GDM1 (cell line): Measurements from ENCODE around the gene NRG2.

Source experiments
- DNase-seq: peaks from one replicate; lab custom pipeline; 2025; lab: John Stamatoyannopoulos, UW

NRG2 gene

DNA sequence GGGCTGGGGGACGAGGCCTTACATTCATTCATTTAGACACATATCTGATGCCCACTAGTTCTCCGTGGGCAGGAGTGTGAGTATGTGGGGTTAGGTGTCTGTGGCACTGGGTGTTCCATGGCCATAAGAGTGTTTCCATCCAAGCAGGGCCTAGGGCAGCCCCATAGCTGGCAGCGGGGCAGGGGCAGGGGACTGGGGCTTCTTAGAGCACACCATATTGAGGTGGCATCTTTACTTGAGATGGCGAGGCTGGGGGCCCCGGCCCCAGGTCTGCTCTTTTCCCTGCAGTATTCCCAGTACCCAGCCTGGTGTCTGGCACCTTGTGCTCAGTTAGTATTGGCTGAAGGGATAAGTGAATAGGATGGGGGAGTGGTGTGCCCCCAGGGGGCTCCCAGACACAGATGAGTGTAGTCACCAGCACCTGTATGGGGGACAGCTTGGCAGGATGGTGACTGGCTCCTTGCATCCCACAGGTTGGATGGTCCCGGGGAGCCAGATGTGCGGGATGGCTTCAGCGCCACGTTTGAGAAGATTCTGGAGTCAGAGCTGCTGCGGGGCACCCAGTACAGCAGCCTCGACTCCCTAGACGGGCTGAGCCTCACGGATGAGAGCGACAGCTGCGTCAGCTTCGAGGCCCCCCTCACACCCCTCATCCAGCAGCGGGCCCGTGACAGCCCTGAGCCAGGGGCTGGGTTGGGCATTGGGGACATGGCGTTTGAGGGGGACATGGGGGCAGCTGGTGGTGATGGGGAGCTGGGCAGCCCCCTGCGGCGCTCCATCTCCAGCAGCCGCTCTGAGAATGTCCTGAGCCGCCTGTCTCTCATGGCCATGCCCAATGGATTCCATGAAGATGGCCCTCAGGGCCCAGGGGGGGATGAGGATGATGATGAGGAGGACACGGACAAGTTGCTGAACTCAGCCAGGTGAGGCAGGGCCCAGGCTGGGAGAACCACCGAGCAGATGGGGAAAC is 230.0 kb downstream of the NRG2 start:
- DNase-seq: no peak

DNA sequence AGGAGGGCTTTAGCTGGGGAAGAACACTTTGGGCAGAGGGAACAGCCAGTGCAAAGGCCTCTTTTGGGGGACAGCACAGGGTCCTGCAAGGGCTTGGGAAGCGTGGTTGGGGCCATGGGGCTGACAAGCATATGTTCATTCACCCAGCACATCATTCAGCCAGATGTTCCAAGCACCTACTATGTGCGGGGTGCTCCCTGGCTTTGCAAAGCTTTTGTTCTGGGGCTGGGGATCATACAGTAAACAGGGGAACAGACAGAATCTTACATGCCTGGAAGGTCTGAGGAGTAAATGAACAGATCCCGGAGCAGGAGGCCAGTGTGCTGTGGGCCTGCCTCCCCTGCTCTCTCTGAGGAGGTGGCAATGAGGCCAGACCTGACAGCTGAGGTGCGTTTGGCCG is 230.8 kb downstream of the NRG2 start:
- DNase-seq: no peak

DNA sequence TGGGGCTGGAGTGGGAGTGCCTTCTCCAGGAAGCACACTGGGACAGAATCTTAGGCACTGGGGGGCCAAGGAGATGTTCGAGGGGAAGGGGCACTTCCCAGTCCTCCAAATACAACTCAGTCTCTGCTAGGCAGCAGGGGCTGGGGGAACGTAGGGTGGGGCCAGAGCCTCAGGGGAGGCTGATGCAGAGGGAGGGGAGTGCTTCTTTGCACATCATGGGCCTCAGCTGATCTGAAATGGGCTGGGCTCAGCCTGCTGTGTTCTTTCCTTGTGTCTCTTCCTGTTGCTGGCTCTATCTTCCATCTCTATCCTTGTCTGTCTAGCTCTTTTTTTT is 231.9 kb downstream of the NRG2 start:
- DNase-seq: no peak

DNA sequence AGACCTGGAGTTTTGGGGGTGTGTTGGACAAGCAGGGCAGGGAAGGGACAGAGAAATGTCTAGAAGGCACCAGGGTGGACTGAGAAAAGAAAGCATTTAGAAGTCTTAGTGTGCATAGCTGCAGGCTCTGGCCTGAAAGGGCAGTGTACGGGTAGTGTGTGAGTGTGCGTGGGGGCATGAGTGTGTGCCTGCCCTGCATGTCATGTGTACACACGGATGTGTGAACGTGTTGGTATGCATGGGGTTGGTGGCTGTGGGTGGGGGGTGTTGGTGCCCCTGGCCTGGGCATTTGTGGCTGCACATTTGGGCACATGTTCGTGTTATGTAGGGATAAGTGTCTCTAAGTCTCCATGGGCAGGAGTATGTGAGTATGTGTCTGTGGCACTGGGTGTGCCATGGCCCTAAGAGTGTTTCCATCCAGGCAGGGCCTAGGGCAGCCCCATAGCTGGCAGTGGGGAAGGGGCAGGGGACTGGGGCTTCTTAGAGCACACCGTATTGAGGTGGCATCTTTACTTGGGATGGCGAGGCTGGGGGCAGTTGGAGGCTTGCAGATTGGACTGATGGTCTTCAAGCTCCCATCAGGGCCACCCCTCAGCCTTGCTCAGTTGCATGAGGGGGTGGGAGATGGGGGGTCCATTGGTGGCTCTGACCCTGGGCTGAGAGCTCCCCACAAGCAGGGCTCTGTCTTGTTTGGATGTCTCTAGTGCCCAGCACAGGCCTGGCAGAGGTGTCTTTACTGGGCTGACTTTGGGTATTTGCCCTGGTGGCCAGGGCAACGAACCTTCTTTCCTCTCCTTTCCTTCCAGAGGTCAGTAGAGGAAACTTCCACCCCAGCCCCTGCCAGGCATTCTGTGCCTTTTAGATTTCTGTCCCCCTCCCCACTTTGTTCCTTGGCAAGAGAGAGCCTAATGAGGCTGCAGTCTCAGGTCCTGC is 232.5 kb downstream of the NRG2 start:
- no peak for DNase-seq

DNA sequence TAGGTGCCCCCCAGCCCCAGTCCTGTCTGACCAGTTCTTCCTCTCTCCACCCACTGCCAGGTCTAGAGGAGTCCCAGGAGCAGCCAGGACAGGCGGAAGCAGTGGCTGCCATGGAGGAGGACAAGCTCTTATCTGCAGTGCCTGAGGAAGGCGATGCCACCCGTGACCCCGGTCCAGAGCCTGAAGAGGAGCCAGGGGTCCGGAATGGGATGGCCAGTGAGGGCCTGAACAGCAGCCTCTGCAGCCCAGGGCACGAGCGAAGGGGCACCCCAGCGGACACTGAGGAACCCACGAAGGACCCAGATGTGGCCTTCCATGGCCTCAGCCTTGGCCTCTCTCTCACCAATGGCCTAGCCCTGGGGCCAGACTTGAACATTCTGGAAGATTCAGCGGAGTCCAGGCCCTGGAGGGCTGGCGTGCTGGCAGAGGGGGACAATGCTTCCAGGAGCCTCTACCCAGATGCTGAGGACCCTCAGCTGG is 233.7 kb downstream of the NRG2 start:
- DNase-seq: no peak

DNA sequence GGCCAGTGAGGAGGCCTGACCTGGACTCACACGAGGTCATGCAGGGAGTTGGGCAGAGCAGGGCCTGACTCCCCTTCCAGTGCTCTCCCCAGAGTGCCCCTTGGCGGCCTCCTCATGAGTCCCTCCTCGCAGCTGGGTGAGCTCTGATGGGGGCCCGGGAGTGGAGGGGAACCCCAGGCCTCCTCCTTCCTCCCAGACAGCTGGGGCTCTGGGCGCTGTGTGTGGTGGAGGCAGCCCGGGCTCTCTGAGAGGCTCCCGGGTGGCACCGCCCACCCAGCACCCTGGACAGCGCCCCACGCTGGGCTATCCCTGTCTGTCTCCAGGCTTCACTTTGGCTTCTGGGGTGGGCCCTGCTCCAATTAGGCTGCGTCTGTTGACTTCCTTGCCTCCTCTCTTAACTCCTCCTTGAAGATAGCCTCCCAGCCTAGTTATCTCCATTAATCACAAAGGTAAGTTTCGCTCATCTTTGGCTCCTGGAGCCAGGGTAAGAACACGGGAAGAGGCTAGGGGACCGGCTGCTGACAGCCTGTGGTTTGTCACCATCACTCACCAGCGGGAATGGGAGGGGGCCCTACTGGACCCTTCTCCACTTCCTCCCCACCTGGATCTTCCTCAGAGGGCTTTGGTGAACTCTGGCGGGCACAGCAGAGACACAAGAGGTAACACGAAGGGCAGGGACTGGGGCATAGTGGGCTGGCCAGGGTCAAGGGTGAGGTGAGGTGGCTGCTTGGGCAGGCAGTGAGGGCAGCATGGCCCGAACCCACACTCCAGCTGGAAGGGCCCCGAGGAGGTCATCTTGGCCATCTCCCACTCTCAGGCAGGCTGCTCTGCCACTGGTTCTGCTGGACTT is 234.4 kb downstream of the NRG2 start:
- peak; percentile 6 for DNase-seq

DNA sequence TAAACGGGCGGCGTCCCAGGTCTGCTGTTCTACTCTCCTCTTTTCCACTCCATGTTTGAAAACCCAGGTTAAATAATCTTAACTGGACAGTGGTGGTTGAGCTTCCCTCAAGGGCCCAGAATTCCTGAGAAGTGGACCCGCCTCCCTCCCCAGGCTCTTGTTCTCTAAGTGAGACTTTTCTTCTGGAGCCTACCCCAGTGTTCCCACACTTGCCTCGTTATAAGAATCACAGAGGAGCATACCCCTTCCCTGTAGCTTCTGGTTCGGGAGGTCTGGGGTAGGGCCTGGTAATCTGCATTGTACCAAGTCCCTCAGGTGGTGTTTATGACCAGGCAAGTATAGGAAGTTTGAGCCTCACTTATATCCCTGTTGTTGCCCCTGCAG is 235.5 kb downstream of the NRG2 start:
- DNase-seq: no peak

DNA sequence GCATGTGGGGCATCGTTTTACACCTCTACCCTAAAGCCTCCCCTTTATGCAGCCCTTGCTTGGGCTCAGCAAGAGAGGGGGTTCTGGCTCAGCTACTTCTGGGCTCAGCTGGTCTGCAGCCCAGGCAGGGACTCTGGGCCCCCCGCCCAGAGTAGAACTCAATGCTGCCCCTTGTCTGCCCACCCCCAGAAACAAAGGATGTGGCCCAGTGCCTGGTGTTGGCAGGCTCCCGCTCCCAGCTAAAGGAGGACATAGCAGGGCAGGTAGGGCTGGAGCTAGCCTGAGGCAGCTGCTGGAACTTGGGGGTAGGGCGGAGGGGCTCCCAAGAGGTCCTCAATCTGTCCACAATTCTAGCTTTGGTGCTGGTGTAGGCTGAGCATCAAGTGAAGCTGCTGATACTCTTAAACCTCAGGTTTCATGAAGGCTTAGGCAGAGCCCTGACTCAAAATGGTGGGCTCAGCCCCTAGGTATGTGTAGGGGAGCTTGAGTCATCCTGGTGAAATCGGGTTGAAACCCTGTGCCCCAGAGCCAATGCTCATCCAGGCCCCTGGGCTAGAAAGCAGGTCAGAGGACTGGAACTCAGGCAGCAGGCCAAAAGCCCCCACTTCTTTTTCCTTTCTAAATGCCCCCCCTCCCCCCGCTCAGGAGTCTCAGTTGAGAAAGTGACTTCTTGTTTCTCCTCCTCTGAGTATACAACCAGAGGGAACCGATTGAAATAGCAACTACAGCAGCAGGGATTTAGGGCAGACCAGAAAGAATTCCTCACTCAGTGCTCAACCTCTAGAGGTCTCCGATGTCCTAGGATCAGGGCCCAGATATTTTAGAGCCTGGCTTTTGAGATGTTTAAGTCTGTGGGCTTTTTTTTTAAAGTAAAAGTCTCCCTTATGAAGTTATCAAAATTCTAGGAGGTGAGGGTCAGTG is 236.1 kb downstream of the NRG2 start:
- no peak for DNase-seq

DNA sequence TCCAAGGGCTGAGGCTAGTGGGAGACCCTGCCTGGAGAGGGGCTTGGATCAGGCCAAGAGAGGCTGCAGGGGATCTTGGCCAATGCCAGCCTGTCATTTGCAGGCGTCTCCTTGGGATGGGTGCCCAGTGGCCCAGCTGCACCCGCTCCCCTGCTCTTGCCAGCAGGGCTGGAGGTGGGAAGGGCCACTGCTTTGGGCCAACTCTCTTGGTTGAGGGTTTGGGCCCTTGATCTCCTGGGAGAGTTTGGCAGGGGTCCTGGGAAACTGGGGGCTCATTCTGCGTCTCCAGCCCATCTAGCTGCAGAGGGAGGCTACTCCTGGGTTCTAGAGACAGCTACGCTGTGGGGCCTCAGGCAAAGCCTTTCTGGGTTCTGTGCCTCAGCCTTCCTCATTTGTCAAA is 237.0 kb downstream of the NRG2 start:
- no peak for DNase-seq

DNA sequence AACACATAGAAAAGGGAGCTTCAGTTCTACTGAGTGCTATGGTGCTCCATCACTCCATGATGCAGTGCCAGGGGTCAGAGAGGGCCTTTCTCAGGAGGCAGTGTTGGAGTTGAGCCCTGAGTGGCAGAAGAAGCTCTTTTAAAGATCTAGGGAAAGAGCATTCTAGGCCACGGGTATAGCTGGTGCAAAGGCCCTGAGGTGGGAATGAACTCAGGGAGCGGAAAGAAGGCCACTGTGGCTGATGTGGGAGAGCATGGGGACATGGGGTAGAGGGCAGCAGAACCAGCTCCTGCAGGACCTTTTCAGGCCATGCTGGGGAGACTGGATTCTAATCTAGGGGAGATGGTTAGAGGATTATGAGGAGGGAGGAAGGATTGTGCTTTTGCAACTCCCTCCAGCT is 237.6 kb downstream of the NRG2 start:
- no peak for DNase-seq

DNA sequence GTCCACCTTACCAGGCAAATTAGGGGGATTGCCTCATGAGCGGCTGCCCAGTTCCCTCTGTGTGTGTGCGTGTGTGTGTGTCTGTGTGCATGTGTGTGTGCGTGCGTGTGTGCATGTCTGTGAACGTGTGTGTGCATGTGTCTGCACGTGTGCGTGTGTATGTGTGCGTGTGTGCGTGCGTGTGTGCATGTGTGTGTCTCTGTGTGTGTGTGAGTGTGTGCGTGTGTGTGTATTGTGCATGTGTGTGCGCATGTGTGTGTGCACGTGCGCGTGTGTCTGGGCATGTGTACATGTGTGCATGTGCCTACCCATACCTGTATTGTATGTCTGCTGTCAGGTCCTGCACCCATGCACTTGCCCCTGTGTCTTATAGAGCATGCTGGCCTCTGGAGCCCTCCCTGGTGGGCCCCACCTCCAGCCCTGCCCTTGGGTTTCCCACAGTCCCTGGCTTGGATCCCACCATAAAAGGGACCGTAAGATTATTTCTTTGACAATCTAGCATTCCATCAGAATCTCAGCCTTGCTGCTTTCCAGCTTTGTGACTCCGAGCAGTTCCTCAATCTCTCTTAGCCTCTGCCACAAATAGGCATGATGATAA is 238.2 kb downstream of the NRG2 start:
- DNase-seq: no peak

DNA sequence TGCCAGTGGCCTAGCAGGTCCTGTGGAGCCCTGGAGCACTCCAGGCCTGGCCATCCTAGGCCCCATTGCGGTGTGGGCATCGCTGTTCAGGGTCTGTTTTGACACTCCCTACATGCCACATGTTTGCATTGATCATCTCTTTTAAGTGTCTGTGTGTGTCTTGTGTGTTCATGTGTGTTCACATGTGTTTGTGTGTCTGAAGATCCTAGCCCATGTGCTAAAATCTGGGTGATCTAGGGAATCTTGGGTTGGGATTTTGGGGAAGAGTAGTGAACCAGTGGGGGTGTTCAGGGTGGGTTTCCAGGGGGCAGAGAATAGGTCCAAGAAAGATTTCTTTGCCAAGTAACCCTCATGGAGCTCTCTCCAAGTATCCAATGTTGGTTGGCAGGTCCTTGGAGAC is 239.1 kb downstream of the NRG2 start:
- no peak for DNase-seq

DNA sequence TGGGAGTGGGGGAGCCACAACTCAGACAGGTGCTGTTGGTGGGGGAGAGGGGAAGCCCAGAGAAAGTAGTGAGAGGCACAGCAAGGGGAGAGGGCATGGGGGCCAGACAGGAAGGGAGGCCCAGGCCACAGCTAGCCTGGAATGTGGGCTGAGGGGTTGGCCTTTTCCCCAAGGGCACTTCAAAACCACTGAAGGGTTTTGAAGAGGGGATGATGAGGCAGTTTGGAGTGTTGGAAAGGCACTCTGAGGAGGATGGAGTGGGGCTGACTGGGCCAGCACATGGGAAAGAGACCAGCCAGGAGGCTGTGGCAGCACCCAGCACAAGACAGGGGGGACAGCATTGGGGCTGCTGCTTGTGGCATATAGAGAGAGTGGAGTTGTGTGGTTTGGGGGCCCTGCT is 243.7 kb downstream of the NRG2 start:
- DNase-seq: no peak

DNA sequence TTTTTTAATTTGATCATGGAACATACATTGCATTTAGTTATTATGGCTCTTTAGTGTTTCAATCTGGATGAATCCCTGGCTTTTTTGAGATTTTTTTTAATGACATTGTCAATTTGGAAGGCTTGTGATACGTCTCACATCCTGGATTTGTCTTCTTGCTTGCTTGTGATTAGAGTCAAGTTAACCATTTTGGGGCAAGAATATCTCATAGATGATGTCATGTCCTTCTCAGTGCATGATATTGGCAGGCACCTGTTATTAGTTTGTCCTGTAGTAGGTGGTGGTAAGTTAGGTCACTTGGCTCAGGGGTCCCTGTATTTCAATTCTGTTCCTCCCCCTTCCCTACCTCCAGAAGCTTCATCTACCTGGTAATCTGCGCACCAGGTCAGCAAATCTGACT is 244.2 kb downstream of the NRG2 start:
- no peak for DNase-seq

DNA sequence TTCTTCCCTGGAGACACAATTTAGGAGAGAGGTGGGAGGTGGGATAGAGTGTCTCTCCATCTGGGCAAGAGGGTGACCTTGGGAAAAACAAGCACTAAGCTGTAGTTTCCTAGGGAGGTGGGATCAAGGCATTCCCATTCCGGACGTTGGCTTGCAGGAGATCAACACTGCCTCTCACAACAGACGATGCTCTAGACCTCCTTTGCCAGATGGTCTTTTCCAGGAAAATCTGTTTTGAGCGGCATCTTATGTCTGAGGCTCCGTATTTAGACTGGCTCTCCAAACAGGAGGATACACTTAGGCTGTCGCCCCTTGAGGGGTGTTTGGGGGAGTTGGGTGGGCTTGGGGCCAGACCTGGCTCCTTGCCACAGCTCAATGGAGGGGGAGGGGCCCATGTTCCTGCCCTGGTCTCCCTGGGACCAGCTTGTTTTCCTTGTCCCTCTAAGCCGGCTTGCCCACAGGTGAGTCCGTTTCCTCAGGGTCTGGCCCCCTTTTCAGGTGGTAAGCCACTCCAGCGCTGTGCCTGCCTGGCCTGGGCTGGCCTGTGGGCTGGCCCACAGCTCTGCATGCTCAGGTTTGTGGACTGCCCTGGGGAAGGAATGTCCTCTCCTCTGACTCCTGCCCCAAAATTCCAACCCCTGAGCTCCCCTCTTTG is 245.1 kb downstream of the NRG2 start:
- DNase-seq: no peak

DNA sequence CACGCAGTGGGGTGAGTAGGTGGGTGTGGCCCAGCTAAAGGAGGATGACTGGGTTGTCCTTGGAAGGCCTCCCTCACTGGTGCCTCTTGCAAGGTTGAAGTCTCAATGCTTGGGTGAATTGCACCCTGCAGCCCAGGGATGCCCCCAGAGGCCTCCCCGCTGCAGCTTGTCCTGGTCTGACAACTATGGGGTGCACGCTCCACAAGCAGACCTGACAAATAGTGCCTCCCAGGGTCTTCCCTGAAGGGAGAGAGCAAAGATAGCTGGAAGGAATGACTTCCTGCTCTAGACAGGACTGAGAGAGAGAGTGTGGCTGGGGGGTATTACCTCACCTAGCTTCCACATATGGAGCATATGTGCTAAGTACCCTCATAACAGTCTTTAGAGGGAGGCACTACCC is 245.8 kb downstream of the NRG2 start:
- DNase-seq: no peak
